HEK293T (cell line): ENCODE measurements around the gene AGAP3.

ENCODE experiments used
- ARNT ChIP-seq: fragments of 450-650 bp; IDR thresholded peaks from 2 replicates; pipeline ENCODE4 v1.6.1; 2017; ENCODE audit warnings: mild to moderate bottlenecking
- FOXA1 ChIP-seq: fragments of 450-650 bp; IDR thresholded peaks from 2 replicates; pipeline ENCODE4 v1.6.1; 2016; ENCODE audit warnings: mild to moderate bottlenecking
- ZNF384 ChIP-seq: fragments of 450-650 bp; IDR thresholded peaks from 2 replicates; pipeline ENCODE4 v1.6.1; 2016

DNA sequence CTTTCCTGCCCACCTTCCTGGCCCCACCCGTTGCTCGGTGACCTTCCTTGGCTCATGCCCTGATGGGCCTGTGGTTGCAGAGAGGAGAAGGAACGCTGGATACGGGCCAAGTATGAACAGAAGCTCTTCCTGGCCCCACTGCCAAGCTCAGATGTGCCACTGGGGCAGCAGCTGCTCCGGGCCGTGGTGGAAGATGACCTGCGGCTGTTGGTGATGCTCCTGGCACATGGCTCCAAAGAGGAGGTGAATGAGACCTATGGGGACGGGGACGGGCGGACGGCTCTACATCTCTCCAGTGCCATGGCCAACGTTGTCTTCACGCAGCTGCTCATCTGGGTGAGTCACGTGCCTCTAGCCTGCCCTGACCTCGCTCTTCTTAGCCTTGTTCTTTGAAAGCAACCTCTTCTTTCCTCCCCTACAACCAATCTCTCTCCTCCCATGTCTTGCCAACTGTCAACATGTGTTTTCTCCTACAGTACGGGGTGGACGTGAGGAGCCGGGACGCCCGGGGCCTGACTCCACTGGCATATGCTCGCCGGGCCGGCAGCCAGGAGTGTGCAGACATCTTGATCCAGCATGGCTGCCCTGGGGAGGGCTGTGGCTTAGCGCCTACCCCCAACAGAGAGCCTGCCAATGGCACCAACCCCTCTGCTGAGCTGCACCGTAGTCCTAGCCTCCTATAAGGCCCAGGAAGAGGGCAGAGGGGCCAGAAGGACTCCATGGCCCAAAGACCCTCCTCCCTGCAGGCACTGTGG, 57.2 kb downstream of the AGAP3 start:
- TF ChIP-seq FOXA1 (no peak), ZNF384 (no peak), ARNT (no peak)
